Stromal cell of bone marrow (primary cell): ENCODE data around the gene RELA.
"Not testable (repeated sequence)": the region's sequence is repeated elsewhere in the genome, so short reads cannot be mapped to it uniquely, and the experiment has no call there.

Experiments
- DNase-seq: peaks from one replicate; pipeline ENCODE4 v3.0.0-alpha.2; 2012; ENCODE audit warnings: low read depth

The RELA gene

DNA sequence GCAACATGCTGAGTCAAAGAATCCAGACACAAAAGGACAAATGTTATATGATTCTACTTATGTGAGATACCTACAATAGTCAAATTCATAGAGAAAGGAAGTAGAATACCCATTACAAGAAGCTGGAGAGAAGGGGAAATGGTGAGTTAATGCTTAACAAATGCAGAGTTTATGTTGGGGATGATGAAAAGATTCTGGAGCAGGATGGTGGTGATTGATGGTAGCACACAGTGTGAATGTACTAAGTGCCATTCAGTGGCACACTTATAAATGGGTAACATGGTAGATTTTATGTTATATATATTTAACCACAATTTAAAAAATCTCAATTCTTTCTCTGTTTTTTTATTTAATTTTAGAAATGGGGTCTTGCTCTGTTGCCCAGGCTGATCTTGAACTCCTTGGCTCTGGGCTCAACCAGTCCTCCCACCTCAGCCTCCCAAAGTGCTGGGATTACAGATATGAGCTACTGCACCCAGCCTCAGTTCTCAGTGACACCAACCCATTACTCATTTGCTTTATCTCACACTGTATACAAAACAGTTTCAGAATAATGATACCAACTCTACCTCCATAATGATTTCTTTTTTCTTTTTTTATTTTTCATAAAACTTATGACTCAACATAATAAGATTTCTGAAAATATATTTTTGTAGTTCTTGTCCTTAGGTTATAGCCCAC lies 9.6 kb upstream of the RELA start:
- no peak for DNase-seq

DNA sequence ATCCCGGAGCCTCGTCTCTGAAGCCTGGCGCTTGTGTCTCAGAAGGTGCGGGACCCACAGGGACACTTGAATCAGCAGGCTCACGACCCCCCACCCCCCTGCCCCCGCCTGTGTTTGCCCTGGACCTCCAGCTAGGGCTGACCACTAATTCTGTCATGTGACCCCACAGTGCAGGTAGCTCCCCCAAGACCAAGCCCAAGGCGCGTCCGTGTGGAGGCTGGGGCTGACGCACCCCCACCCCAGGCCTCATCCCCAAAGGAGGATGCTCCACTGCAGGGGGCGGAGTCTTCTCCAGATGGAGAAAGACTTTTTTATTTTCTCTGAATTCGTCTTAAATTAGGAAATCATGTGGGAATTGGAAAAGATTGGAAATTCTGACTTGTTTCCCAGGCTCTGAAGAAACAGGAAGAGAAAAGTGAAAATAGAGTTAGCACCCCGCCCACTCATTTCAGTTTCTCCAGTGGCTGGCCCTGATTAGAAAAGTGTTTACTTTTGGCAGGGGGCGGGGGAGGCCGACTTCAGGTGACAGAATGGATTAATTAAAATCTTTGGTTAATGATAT lies 1.0 kb upstream of the RELA start:
- peak; percentile 76 for DNase-seq

DNA sequence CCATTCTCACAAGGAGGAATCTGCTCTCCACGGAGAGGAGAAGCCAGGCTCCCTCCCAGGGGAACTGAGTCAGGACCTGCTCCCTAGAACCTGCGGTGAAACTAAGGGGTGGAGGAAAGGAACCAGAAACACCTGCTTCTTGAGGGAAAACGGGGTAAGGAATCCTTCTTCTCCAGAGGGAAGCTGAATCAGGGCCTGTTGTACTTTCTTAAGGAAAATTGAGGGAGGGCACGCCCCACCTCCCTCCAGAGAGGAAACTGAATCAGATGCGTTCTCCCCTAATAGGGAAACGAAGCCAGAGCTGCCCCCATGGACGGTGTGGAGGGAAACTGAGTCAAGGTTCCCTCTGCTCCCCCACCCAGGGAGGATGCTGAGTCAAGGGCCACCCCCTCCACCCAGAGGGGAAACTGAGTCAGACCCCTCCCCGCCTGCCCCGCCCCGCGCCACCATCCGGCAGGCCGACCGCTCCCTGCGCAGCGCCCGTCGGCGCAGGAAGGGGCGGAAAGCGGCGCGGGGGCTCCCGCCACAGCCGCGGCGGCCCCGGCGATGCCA lies 393 bp downstream of the RELA start:
- no peak for DNase-seq

DNA sequence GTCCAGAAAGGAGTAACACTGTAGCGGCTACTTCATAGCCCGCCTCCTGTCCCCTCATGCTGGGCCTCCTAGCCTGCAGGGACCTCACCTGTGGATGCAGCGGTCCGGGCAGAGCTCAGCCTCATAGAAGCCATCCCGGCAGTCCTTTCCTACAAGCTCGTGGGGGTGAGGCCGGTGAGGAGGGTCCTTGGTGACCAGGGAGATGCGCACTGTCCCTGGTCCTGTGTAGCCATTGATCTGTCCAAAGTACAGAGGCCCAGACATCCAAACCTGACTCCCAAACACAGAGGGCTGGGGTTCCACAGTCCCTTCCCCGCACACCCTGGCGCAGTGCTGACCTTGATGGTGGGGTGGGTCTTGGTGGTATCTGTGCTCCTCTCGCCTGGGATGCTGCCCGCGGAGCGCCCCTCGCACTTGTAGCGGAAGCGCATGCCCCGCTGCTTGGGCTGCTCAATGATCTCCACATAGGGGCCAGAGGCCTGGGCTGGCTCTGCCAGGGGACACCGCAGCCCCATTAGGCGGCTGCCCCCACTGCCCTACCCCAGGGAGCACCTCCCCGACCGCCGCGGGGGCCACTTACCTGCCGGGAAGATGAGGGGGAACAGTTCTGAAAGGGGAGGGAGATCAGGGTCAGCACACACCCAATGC lies 993 bp downstream of the RELA start:
- no peak for DNase-seq

DNA sequence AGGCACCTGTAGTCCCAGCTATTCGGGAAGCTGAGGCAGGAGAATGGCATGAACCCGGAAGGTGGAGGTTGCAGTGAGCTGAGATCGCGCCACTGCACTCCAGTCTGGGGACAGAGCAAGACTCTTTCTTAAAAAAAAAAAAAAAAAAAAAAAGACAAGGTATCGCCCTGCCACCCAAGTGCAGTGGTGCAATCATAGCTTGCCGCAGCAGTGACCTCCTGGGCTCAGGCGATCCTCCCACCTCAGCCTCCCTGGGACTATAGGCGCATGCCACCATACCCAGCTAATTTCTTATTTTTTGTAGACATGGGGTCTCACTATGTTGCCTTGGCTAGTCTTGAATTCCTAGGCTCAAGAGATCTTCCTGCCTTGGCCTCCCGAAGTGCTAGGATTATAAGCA lies 1.8 kb downstream of the RELA start:
- DNase-seq, result not testable (repeated sequence)

DNA sequence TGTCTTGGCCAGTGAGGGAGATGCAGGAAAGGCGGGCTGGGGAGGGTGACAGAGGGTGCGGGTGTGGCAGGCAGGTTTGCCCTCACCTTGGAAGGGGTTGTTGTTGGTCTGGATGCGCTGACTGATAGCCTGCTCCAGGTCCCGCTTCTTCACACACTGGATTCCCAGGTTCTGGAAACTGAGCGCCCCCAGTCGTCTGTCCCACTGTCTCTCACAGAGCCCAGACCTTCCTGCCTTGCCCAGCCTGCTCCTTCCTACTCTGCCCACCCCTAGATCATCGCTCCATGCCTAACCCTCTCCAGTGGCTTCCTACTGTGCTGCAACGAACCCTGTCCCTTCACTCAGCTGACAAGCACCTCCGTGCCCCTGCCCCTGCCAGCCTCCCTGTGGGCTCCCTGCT lies 2.7 kb downstream of the RELA start:
- no peak for DNase-seq

DNA sequence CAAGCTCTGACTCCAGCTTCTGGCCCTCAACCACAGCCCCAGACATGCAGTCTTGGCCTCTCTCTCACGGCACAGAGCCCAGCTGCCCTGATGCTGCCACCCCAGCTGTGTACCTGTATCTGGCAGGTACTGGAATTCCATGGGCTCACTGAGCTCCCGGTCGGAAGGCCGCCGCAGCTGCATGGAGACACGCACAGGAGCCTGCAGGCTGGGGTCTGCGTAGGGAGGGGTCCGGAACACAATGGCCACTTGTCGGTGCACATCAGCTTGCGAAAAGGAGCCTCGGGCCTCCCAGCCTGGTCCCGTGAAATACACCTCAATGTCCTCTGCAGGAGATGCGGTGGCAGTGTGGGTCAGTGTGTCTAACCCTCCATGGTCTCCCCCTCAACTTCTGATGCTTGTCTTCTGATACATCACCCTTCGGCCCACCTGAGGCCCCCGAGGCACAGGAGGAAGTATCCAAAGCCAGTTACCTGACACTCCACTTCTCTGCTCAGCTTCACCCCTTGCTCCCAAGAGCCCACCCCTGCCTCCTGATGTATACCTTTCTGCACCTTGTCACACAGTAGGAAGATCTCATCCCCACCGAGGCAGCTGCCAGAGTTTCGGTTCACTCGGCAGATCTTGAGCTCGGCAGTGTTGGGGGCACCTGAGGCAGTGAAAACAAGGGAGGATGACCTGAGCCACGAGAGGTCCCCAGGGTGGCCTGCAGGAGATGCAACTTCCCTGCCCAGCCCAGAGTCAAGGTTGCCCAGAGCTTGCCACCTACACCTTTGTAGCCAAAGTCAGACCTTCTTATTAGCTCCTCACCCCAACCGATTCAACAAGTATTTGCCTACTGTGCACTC lies 4.3 kb downstream of the RELA start:
- DNase-seq, result no peak

DNA sequence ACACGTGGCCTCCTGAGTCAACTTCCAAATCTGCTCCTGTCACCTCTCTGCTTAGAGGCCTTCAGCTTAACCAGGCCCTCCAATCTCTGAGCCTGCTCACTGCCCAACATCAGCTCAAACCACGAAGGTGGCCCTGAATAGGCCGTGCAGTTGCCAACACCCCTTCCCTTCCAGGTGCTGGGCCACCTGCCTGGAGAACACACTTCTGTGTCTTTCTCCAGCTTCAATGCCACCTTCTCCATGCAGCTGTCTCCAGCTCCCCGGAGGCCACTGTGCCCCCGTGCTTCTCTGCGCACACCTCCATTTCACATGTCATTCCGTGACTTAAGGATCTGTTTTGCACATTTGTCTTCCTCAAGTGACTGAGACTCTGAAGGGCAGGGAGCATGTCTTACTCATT lies 5.3 kb downstream of the RELA start:
- DNase-seq, result no peak

DNA sequence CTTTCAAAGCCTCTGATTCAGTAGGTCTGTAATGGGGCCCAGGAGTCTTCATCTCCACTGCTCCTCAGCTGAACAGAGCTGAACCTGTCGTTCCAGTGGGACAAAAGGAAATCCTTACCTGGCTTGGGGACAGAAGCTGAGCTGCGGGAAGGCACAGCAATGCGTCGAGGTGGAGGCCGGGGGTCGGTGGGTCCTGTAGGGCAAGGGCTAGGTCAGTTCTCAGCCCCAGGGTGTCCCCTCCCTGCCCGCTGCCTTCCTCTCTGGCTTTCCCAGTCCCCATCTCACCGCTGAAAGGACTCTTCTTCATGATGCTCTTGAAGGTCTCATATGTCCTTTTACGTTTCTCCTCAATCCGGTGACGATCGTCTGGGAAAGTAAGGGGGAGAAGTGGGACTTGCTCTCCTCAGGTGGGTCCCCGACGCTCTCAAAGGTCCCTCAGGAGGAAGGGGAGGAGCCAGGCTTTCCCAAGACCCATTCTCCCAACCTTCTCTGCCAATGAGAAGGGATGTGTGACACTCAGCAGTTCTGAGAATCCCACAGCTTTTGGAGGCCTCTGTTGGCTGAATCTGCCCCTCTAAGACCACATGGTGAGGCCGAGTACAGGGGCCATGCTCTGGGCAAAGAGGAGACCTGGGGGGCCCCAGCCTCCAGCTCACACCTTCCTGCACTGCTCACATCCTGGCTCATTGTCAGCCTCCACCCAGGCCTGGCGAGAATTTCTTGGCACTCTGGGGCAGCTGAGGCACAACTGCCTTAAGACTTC lies 7.0 kb downstream of the RELA start:
- no peak for DNase-seq

DNA sequence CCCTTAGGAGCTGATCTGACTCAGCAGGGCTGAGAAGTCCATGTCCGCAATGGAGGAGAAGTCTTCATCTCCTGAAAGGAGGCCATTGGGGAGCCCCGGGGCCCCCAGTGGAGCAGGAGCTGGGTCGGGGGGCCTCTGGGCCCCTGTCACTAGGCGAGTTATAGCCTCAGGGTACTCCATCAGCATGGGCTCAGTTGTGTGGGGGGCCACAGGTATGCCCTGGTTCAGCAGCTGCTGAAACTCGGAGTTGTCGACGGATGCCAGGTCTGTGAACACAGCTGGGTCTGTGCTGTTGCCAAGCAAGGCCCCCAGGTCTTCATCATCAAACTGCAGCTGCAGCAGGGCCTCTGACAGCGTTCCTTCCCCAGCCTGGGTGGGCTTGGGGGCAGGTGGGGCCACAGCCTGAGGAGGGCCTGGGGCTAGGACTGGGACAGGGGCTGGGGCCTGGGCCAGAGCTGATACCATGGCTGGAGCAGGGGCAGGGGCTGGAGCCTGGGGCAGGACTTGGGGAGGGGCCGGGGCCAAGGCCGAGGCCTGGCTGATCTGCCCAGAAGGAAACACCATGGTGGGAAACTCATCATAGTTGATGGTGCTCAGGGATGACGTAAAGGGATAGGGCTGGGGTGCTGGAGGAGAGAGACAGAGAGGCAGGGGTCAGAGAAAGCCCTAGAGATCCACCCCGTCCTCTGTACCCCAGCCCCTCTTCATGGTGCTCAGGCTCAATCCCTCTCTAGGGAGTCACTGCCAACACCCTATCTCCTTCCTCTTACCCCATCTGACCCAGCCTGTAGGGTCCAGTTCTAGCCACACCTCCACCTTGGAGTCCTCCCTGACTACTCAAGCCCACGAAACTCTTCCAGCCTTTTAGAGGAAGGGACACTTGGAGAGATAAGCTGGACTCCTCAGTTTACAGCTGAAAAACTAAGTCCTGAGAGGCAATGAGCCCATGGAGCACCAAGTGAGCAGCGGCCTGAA lies 8.1 kb downstream of the RELA start:
- DNase-seq, result no peak

DNA sequence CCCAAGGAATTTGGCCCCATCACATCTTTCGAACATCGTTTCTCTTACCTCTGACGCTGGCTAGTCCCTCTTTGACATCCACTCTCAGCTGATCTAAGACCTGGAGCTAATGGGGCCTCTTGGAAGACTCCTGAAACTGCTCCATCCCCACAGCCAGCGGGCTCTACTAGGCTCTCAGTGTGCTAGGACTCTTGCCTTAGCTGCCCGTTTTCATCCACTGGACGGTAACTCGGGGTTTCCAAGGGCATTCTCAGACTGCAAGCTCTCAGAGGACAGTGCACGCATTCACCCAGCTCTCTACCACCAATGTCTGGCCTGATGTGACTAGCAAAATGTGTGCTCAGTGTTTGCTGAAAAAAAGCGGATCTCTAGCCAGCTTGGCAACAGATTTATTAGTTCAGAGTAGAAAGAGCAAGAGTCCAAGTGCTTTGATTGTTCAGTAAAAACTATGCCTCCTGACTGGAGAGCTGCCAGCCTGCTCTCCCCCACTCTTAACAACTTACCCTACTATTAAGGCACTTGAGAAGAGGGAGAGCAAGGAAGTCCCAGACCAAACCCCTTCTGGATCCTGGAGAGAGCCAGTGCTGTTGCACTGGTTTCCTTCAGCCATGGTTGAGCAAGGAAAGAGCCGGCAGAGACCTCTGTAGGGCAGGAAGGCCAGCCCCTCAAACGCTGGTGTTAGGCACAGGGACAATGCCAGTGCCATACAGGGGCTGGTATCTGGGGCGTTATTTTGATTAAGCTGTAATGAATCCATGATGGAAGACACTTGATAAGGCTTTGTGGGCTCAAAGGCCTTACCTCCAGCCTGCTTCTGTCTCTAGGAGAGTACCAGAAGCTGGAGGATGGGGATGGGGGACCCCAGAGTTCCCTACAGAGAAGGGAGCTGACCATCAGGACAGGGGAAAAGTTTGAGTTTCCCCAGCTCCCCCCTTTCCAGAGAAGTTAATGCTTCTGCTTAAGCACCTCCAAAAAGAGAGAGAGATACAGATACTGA lies 9.2 kb downstream of the RELA start:
- DNase-seq, result no peak

DNA sequence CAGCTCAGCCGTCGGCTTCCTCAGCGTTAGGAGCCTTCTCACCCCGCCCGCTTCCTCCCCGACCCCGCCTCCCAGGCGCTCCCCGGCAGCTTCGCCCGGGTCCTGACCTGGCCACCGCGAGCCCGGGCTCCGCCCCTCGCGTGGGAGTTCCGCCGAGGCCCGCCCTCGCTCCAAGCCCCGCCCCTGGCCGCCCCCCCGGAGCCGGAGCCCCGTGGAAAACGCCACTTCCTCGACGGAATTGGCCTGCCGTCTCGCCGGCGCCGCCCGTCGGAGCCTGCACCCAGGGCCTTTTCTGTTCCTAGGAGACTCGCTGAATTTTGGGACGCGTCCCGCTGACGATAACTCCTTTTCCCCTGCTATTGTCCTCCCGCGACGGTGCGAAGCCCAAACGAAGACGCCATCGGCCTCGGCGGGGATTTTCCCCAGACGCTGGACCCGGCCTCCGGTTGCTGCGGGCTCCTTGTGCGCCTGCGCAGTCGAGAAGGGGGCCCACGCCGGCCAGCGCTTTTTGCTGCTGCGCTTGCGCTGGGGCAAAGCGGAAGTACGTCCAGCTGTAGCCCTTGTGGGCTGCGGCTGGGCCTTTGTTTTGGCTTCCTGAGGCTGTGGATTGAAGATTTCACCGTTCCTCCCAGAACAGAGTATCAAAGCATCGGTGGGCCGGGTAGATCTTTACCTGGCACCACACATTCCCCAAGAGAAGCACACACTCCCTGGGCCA lies 10.0 kb downstream of the RELA start:
- peak; percentile 81 for DNase-seq

DNA sequence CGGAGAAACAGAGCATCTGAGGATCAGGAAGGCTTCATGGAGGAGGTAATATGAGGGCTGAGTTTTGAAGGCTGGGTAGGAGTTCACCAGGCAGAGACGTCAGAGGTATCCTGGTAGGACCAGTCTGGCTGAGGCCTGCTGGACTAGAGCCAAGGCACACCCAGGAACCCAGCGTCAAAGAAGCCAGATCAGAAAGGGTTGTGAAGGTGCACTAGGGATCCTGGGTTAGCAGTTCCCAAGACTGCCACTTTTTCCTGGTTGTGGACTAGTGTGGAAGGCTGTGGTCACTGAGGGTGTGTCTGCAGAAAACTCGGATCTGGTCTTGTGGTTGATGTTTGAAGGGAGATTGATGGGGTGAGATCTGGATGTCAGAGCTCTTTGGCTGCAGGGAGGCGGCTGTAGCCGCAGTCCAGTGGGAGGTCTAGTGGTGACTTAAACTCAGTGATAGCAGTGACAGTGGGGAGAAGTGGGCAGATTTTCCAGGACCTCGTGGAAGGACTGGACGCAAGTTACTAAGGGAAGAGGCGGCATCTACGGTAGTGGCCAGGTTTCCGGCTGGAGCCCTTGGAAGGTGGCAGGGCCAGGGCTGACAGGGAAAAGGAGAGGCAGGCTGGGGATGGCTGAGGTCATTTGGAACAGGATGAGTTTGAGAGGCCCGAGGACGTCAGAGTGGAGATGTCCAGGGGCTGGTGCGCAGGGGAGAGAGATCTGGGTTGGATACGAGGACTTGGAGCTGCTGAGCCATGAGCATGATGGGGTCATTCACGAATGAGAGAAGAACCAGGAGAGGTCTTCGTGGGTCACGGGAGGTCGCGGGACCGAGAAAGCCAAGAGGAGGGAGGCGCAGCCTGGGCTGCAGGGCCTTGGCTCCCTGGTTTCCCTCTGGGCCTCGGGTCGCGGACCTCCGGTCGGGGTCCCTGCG lies 10.9 kb downstream of the RELA start:
- no peak for DNase-seq

DNA sequence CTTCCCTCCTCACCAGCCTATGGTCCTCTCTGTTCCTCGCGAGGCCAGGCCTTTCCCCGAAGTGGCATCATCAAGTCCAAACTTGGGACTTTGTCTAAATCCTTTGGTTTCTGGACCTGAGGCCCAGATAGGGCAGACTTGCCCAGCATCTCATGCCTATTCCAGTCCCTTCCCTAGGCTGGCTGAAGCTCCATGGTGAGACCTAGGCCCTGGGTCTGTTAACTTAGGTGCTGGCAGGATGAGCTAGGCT lies 11.5 kb downstream of the RELA start:
- DNase-seq, result no peak

DNA sequence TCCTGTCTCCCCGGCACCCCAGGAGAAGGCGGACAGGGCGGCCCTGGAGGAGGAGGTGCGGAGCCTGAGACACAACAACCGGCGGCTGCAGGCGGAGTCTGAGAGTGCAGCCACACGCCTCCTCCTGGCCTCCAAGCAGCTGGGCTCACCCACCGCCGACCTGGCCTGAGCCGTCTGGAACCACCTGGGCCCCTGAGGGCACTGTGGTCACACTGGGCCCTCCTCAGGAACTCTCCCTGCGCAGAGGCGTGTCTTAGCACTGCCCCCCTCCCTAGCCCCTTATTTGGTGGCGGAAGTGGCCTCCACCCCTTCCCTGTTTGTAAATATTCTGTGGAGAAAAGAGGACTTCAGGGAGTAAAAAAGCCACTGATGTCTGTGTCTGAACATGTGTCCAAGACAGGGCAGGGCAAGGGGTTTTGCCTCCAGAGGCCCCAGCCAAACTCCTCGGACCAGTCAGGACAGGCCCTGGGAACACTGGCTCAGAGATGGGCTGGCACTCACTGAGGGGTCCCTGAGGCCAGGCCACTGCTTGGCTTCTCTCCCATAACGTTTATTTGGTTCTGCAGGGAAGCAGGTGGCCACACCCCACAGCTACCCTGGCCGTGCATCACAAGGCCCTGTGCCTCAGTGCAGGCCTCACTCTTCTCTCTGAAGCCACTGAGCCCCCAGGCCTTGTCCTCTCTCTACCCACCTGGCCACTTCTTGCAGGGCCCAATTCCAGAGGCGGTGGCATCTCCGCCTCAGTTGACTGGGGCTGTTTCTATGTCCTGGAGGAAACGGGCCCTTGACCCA lies 12.0 kb downstream of the RELA start:
- no peak for DNase-seq

DNA sequence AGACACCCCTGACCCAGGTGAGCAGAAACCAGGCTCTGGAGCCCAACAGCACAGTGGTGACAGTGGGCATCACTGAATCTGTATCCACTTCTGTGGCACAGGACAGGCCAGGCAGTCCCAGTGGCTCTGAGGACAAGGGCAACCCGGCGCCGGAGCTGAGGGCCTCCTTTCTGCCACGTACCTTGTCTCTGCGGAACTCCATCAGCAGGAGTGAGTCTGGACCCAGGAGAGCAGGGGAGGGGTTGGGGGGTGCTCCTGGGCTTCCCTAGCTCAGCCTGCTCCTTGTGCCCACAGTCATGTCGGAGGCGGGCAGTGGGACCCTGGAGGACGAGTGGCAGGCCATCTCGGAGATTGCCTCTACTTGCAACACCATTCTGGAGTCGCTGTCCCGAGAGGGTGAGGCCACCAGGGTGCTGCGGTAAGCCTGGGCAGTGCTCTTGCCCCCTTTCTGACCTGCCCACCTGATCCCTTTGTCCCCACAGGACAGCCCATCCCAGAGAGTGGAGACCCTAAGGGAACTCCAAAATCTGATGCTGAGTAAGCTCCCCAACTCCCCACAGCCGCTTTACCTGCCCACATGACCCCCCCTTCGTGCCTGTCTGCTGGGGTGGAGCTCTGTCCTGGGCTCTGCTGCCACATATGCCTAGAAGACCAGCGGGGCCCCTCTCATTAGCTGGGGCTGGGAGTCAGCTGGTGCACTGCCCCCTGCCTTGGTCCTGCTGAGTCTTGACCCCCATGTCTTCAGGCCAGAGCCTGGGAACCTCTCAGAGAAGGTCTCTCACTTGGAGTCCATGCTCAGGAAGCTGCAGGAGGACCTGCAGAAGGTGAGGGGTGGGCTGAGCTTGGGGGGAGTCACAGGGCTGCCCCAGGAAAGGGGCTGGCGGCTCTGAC lies 12.8 kb downstream of the RELA start:
- no peak for DNase-seq
